Stomach (tissue), 9 donors: ENCODE results near the gene MEGF8. TPM values are rescaled to one million over a fixed set of nuclear protein-coding genes. Genes with fewer than 3 reads are reported as not detected.

ENCODE experiments used
- DNase-seq, 2 donors: peaks; one replicate each; pipeline versions ENCODE4 v3.0.0 to v3.0.0-alpha.2; 2013 to 2019
- H3K27ac ChIP-seq, 5 donors: fragments of 200-600 bp in 4 of 5; sonication (generic) in 4 of 5; one replicate each; pipeline ENCODE4 v1.5.1; 2013 to 2019; ENCODE audit warnings: mild to moderate bottlenecking in 1 of 5, moderate library complexity in 1 of 5
- H3K27me3 ChIP-seq, 3 donors: fragments of 200-600 bp; sonication (generic); one replicate each; pipeline ENCODE4 v1.5.1; 2017 to 2019; ENCODE audit warnings: mixed run types in 1 of 3
- H3K36me3 ChIP-seq, 4 donors: fragments of 200-600 bp; sonication (generic); 1 replicate in 3 of 4; 2 replicates in 1 of 4; pipeline ENCODE4 v1.5.1; 2016 to 2019
- H3K4me1 ChIP-seq, 4 donors: fragments of 200-600 bp; sonication (generic); one replicate each; pipeline ENCODE4 v1.5.1; 2016 to 2019
- H3K4me3 ChIP-seq, 4 donors: fragments of 200-600 bp; sonication (generic) in 3 of 4; one replicate each; pipeline ENCODE4 v1.5.1; 2016 to 2019; ENCODE audit warnings: mild to moderate bottlenecking in 1 of 4
- H3K9me3 ChIP-seq, 4 donors: fragments of 200-600 bp; sonication (generic); one replicate each; pipeline ENCODE4 v1.5.1; 2016 to 2019
- CTCF ChIP-seq, 7 experiments: fragments of 450-650 bp in 4 of 7; fragments of 200-600 bp in 3 of 7; sonication (generic) in 3 of 7; IDR thresholded peaks; one replicate each; pipeline ENCODE4 v1.5.1; 2016 to 2019; ENCODE audit warnings: antibody characterized with exemption in 7 of 7, control low read depth in 2 of 7, mild to moderate bottlenecking in 1 of 7
- EP300 ChIP-seq: sonication (generic); formaldehyde crosslinking; IDR thresholded peaks from one replicate; pipeline ENCODE4 v1.6.1; 2017; ENCODE audit warnings: antibody characterized with exemption
- POLR2A ChIP-seq, 4 donors: fragments of 450-650 bp; IDR thresholded peaks; one replicate each; pipeline ENCODE4 v1.6.1; 2016; ENCODE audit warnings: antibody characterized with exemption in 4 of 4, control low read depth in 2 of 4, mild to moderate bottlenecking in 1 of 4, moderate library complexity in 1 of 4
- POLR2AphosphoS5 ChIP-seq, 3 donors: sonication (generic); formaldehyde crosslinking; IDR thresholded peaks; one replicate each; pipeline ENCODE4 v1.6.1; 2016; ENCODE audit warnings: antibody characterized with exemption in 3 of 3
- WGBS, 5 donors: extraction: QIAGEN DNeasy Blood & Tissue Kit in 3 of 5; methylation state at CpG; one replicate each; pipeline versions ENCODE4 v1.1.5 to v1.1.7; 2013 to 2018; 5-methylcytosine and 5-hydroxymethylcytosine counted together
- intact Hi-C: fragments of 100-400 bp; cut with DNase I; formaldehyde crosslinking; loops from one replicate; pipeline ENCODE4 v1.15.1; 2023; ENCODE audit warnings: low total_unique reads
- polyA plus RNA-seq, 3 donors: library from polyadenylated mRNA; stranded (reverse); fragments of 200-250 nt; gene quantifications; one replicate each; pipeline ENCODE4 v1.2.3, GENCODE V29; 2013
- total RNA-seq, 5 donors: library from RNA; depleted of rRNA; stranded (reverse); fragments of >200 nt; gene quantifications; one replicate each; pipeline versions ENCODE4 v1.1.0 to v1.2.3, GENCODE V29; 2014 to 2016
- donor health status: healthy with polysubstance abuse.
- donor health status: Bipolar disorder and iron deficiency.
- donor health status: healthy.

MEGF8 gene
- total and polyA plus RNA-seq, 8 donors = 2.6 to 46.3 (median 12.3) TPM

- no peak for DNase-seq
- intact Hi-C loops = no loop called here
- no peaks in the 10 kb centered on the region for H3K27me3 ChIP-seq
- peaks cover 0 to 70% (median 53%) of the 10 kb centered on the region in 4 donors for H3K36me3 ChIP-seq
- peaks cover 0 to 8% (median 0%) of the 10 kb centered on the region in 4 donors for H3K4me1 ChIP-seq
- no peak overlapping the region for H3K4me3 ChIP-seq
- H3K9me3 ChIP-seq = peaks cover 0 to 13% (median 0%) of the 10 kb centered on the region in 4 donors
- TF ChIP-seq EP300 (no peak), CTCF (IDR thresholded peaks at IDR 0.05) (no peak), POLR2AphosphoS5 (IDR thresholded peaks at IDR 0.05) (no peak), POLR2A (IDR thresholded peaks at IDR 0.05) (no peak)
- WGBS, 5 donors = 89 to 91% (median 90%) methylated on average over 17 of the region's 17 CpGs
- no peak overlapping the region for H3K27ac ChIP-seq
These were observed 38.3 kb downstream of the MEGF8 start for GRCh38 chr19:42363614-42364346.

- WGBS, 5 donors = 59 to 93% (median 80%) methylated on average over 1 of the region's 1 CpG
- Histone ChIP-seq H3K4me3 (no peak overlapping the region), H3K27me3 (no peaks in the 10 kb centered on the region), H3K9me3 (peaks cover 0 to 13% (median 0%) of the 10 kb centered on the region in 4 donors), H3K27ac (no peak overlapping the region), H3K36me3 (peaks cover 0 to 60% (median 41%) of the 10 kb centered on the region in 4 donors), H3K4me1 (peaks cover 0 to 13% (median 0%) of the 10 kb centered on the region in 4 donors)
- DNase-seq = no peak
- intact Hi-C loops = no loop called here
- TF ChIP-seq POLR2A (IDR thresholded peaks at IDR 0.05) = no peak
- TF ChIP-seq CTCF (IDR thresholded peaks at IDR 0.05) = no peak
- TF ChIP-seq POLR2AphosphoS5 (IDR thresholded peaks at IDR 0.05) = no peak
- TF ChIP-seq EP300 = no peak
These were observed 41.2 kb downstream of the MEGF8 start for GRCh38 chr19:42366673-42367072.

GRCh38 chr19:42367929-42368328, 42.5 kb downstream of the MEGF8 start:
- TF ChIP-seq CTCF (IDR thresholded peaks at IDR 0.05) (no peak), POLR2A (IDR thresholded peaks at IDR 0.05) (no peak), EP300 (no peak), POLR2AphosphoS5 (IDR thresholded peaks at IDR 0.05) (no peak)
- H3K27ac ChIP-seq = no peak overlapping the region
- H3K4me3 ChIP-seq = no peak overlapping the region
- peaks cover 0 to 13% (median 0%) of the 10 kb centered on the region in 4 donors for H3K4me1 ChIP-seq
- H3K36me3 ChIP-seq = peaks cover 0 to 60% (median 35%) of the 10 kb centered on the region in 4 donors
- WGBS, 5 donors = 83 to 92% (median 90%) methylated on average over 4 of the region's 4 CpGs
- no peak for DNase-seq
- intact Hi-C loops = no loop called here
- H3K27me3 ChIP-seq = no peaks in the 10 kb centered on the region
- peaks cover 0 to 13% (median 0%) of the 10 kb centered on the region in 4 donors for H3K9me3 ChIP-seq

GRCh38 chr19:42368360-42368759, 42.9 kb downstream of the MEGF8 start:
- Histone ChIP-seq H3K27me3 (no peaks in the 10 kb centered on the region), H3K4me1 (peaks cover 0 to 13% (median 0%) of the 10 kb centered on the region in 4 donors), H3K27ac (no peak overlapping the region), H3K9me3 (peaks cover 0 to 10% (median 0%) of the 10 kb centered on the region in 4 donors), H3K4me3 (no peak overlapping the region), H3K36me3 (peaks cover 0 to 60% (median 31%) of the 10 kb centered on the region in 4 donors)
- 91 to 96% (median 95%) methylated on average over 10 to 11 of the region's 11 CpGs for WGBS, 5 donors
- DNase-seq = no peak
- intact Hi-C loops = no loop called here
- TF ChIP-seq POLR2A (IDR thresholded peaks at IDR 0.05) (no peak), POLR2AphosphoS5 (IDR thresholded peaks at IDR 0.05) (no peak), CTCF (IDR thresholded peaks at IDR 0.05) (no peak), EP300 (no peak)
